ENCODE measurements around the gene YIF1B.
"Not testable (repeated sequence)": the region's sequence is repeated elsewhere in the genome, so short reads cannot be mapped to it uniquely, and the experiment has no call there.

- TF ChIP-seq CTCF, POLR2A (IDR thresholded peaks at IDR 0.05): not testable (repeated sequence)
Measured at GRCh38 chr19:38339011-38339410, 23.3 kb upstream of the YIF1B start.
